ENCODE results near the gene RBX1.

DNA sequence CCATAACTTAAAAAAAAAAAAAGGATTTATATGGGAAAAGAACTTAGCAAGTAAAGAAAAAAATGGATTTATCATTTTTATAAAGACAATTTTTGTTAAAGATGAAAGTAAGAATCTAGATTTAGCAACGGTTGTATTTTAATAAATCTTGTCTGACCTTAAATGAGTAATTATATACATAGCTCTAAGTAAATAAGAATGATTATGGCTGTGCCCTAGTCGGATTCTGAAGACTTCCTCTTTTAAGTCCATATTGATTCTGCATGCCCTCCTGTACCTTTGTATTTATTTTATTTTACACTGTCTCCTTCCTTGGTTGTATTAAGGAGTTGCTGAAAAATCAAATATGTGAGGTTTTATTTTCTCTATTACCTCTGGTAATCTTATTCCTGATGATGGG lies 7.1 kb downstream of the RBX1 start:
- TF ChIP-seq EZH2phosphoT487 (IDR thresholded peaks at IDR 0.05; ENCODE audit: borderline replicate concordance, low read length) (no peak), EZH2 (IDR thresholded peaks at IDR 0.05; ENCODE audit: low read length, unreplicated experiment) (no peak)

Measured in PC-3 (cell line).